Erythroblast (primary cell): ENCODE results near the gene TRIP11.

ENCODE experiments used
- GATA1 ChIP-seq: IDR thresholded peaks from 2 replicates; pipeline ENCODE4 v1.6.1; 2011; ENCODE audit warnings: low read depth, mild to moderate bottlenecking, control low read depth, low read length, moderate library complexity
- POLR2A ChIP-seq: IDR thresholded peaks from 2 replicates; pipeline ENCODE4 v1.6.1; 2011; ENCODE audit warnings: mild to moderate bottlenecking, low read length

DNA sequence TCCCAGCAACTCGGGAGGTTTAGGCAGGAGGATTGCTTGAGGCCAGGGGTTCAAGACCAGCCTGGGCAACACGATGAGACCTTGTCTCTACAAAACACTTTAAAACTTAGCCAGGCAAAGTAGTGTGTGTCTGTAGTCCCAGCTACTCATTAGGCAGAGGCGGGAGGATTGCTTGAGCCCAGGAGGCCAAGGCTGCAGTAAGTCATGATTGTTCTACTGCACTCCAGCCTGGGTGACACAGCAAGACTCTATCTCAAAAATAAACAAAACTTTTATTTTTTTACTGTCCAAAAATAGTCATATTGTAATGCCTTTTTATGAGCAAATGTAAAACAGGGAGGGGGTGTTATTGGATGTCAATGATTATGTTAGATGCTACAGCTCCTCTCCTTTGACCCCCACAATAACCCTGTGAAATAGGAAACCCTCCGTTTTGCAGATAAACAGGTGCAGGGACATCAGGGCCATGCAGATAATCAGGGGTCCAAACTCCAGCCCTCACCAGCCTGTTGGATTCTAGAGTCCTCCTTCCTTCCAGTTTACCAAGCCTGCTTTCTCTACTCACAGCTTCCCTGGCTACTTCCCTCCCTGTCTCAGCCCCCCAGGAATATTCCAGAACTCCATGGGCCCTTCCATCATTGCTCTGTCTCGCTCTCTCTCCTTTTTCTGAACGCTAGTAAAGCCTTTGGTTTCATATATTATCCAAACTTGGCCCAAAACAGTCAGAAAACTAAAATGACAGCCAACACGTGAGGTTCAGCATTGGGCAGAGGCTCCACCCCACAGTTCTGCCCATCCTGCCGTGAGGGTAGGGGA is 86.5 kb downstream of the TRIP11 start:
- TF ChIP-seq POLR2A (no peak), GATA1 (no peak)
